ENCODE results near the gene GYS2.
"Not testable (repeated sequence)": the region's sequence is repeated elsewhere in the genome, so short reads cannot be mapped to it uniquely, and the experiment has no call there.

Gene GYS2

DNA sequence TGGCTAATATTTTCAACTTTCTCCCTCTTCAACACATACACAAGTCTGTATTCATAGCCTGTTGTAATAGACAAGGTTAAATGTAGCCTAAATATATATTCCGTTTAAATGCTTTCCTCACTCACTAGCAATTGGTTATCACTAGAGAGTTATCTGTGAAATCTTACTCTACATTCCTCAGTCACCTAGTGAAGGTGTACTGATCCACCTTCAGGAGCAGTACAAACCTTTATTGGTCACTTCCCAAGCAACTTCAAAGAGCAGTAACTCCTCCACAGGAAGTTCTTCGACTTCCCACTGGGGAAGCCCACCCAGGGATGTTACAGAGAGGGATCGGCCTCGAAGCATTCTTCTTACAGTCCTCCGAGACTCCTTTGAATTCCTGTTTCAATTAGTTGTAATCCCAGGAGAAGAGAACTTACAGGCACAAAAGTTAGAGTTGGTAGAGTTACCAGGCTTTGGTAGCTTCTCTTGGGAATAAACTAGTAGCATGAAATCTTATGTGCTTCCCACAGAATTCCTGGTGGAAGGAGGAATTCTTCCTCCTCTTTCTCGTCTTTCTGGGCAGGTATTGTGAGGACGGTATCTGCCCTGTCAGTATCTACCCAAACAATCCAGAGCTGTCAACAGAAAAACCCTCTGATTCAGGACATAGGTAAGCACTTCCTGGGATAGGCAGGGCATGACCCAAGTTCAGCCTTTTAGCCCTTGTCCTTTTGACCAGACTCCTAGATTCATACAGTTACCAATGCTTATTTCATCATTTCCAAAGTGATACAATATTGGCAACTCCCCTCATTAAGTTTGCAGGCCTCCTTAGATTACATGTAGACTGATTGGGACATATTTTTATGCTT is at the start of gene GYS2:
TSS of gene GYS2 (minus strand) at position 603 of the 857 bp plus-strand sequence. CDS start at position 348, 255 bp downstream.
- no peak for FAIRE-seq

DNA sequence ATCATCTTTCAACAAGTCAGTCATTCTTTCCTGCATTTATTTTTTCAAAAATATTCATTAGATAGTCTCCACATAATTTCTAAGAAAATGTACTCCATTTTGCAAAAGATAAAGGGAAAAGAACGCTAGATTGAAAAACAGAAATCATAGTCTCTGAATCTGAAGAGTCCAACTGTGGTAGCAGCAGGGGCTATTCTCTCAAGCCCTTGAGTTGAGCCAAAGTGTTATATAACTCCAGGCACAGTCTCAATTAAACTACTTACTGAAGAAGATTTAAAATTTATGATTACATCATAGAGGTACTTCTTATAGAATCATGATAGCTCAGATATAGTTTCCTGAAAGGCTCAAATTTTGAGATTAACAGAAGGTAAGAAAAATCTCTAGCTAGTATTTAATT is 47.2 kb upstream of the GYS2 start:
- FAIRE-seq: no peak

DNA sequence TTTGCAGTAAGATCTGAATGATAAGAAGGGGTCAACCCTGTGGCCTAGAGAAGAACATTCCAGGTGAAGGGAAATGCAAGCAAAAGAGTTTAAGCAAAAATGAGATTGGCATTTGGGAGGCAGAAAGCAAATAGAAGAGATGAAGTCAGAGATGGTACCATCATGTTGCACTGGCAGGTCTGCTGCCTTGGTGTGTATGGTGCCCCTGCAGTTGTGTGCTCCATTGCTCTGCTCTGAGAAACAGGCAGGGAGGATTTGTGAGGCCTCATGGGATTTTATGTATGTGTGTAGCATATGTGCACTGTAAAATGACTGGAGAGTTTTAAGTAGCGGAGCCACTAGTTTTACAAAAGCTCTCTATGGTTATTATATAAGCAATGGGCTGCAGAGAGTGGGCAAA is 46.4 kb upstream of the GYS2 start:
- no peak for FAIRE-seq

DNA sequence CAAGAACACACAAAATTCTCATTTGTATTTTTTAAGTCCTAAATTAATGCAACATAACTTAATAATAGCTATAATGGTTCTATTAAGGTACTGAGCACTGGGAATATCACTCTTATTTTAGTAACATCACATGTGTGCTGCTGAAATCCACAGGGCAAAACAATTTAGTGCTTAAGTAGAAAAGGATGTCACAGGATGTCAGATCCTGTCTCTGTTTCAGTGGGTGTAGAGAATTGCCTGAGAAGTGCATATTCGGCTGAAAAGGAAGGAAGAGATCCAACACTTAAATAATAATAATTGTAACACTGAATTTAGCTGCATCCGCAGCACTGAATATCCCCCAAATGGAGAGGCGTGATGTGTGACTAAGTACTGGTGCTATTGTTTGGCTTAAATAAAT is 44.4 kb upstream of the GYS2 start:
- no peak for FAIRE-seq

DNA sequence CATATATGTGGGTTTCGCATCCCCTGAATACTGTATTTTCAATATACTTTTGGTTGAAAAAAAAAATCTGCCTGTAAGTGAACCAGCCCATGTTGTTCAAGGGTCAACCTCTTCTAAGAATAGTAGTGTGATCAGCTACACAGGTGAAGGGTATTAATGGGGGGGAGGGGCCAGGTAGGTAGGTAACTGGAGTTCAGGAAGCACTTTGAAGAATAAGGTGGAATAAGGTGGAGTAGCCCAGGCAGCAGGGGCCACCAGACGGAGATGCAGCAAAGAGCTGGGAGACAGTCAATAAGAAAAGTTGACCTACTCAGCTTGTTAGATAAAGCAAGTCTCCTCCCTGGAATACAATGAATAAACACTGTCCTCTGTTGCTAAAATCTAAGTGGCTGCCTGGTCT is 43.7 kb upstream of the GYS2 start:
- no peak for FAIRE-seq

DNA sequence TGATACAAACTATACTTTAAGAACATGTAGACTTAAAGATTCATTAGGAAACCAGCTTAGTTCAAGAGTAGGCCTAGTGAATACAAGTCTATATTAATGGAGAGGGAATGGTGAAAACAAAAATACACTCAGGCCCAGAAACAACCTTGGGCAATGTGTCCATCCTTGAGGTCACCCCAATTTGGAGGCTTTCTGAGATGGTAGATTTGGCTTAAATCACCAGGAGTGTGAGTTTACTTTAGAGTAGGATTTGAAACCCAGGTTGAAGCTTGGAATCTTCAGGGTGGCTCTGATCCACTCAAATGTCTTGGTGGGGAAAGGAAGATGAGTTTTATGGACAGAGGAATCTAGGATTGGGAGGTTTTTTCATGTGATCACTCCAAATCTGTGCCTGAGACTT is 42.5 kb upstream of the GYS2 start:
- FAIRE-seq: no peak

DNA sequence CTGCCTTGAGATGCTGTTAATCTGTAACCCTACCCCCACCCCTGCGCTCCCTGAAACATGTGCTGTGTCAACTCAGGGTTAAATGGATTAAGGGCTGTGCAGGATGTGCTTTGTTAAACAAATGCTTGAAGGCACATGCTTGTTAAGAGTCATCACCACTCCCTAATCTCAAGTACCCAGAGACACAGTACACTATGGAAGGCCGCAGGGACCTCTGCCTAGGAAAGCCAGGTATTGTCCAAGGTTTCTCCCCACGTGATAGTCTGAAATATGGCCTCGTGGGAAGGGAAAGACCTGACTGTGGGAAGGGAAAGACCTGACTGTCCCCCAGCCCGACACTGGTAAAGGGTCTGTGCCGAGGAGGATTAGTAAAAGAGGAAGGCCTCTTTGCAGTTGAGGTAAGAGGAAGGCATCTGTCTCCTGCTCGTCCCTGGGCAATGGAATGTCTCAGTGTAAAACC is 40.4 kb upstream of the GYS2 start:
- not testable (repeated sequence) for FAIRE-seq

DNA sequence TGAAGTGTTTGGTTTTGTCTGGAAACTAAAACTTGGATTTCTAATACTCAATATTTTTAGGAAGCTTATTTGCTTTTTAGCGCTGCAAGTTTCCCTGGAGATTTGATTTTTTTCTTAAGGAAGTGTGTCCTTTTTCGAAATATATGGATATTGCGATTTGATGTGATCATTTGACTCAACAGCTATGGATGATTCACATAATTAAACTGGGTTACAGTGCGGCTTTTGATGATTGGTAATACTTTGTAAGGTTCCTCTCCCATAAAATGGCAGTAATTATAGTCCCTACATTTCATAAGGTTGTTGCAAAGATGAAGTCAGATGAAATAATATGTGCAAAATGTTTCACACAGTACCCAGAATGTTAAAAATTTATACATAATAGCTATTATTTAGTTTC is 39.9 kb upstream of the GYS2 start:
- FAIRE-seq: no peak

DNA sequence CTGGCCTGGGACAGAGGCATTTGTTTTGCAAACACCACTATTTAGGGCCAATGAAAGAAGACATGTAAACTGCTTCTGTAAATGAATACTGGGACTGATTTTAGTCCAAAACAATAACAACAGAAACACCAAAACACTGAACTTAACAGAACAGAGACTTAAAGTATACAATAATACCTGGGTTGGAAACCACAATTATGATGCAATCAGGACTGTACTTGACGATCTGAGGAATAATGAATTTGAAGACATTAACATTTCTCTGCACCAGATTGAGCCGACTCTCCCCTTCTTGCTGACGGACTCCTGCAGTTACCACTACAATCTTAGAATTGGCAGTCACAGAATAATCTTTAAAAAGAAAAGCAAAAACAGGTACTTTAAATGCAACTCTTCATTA is 39.1 kb upstream of the GYS2 start:
- FAIRE-seq: no peak

DNA sequence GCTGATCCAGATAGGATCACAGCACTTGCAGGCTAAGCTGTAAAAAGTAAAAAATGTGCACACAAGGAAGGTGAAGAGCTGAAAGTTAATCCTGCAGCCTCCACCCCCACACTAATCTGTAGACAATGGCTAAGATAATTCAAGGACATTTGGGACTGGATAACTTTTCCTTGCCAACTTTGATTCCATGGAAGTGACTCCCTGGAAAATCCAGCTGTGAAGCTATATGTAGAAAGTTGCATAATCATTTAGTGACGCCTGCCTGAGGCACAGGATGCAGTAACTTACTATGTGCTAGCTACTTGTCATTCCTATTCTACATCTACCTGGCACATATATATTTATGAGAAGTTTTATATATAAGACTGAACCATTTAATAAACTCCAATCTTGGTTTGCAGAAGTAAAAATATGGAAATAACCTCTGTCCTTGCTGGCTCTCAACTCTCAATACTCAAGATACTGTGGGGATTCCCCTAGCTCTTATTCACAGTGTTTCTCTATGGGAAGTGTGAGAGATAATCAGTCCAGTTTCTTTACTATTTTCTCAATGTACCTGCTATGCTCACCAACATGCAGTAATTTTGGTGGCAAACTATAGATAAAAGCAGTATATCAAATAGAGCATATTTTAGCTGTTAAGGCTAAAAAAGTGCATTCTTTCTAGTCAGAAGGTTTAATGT is 38.2 kb upstream of the GYS2 start:
- no peak for FAIRE-seq

DNA sequence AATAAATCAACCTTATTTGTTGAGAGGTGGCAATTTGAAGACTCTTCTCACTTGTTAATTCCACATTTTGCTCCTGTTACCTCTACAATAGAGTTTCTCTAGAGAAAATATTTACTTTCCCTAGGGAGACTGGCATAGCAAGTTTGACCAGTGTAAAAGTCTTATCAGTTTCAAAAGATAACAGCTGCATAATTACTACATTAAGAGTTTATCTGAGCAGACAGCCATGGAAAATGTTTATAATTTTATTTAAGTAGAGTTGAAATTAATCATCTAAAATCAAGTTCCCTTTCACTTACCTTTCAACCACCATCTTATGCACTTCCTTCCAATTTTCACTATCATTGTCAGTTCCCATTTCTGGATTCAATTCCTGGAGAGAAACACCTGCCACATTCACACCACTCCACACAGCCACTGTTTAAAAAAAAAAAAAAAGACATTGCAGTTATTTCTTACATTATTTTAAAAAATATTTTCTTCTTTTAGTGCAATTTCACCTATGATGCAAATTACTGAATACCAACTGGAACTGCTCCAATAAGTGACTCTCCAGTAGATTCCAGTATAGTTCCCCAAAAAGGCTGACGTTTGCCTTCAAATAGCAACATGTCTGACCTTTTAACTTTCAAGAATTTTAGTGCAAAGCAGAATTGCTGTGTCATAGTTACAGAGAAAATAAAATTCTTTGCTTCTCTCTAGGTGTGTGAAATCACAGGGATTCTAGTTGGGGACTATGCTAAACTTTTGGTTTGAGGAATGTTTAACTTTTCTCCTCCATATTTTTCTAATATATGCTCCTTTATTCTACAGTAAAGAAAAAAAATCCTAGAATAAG is 33.6 kb upstream of the GYS2 start:
- peak; percentile 24 for FAIRE-seq

DNA sequence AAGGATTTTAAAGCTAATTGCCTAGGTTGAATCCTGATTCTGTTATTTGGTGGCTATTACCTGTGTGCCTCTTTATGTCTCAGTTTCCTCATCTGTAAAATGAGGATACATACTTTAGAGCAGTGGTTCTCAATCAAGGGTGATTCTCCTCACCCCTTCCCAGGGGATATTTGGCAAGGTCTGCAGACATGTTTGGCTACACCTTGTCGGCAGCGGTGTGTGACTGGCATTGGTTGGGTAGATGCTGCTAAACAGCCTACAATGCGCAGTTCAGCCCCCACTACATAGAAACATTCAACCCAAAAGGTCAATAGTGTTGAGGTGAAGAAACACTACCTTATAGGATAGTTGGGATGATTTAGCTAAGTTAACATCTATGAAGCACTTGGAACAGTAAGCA is 29.6 kb upstream of the GYS2 start:
- no peak for FAIRE-seq

DNA sequence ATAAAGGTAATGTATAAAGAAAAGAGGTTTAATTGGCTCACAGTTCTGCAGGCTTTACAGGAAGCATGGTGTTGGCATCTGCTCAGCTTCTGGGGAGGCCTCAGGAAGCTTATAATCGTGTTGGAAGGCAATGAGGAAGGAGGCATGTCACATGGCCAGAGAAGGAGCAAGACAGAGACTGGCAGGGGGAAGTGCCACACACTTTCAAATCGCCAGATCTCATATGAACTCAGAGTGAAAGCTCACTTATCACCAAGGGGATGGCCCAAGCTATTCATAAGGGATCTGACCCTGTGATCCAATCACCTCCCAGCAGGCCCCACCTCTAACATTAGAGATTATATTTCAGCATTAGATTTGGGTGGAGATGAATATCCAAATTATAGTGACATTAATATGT is 26.7 kb upstream of the GYS2 start:
- FAIRE-seq: no peak

DNA sequence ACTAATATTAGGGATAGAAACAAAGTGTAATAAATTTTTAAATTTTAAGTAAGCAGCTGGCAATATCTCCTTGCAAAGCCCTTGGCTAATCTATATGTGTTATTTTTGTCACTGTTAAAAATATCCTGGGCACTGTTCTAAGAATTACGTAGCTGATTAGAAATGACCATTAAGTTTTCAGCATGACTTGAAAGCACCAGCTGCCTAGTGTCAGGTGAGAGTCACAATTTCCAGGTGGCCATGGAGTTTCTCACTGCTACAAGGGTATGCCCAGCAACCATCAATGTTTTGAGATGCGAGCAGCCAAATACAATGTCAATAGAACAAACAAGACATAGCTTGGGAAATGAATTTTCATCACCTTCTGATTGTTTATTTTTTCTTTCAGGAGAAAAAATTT is 23.3 kb upstream of the GYS2 start:
- peak; percentile 98 for FAIRE-seq

DNA sequence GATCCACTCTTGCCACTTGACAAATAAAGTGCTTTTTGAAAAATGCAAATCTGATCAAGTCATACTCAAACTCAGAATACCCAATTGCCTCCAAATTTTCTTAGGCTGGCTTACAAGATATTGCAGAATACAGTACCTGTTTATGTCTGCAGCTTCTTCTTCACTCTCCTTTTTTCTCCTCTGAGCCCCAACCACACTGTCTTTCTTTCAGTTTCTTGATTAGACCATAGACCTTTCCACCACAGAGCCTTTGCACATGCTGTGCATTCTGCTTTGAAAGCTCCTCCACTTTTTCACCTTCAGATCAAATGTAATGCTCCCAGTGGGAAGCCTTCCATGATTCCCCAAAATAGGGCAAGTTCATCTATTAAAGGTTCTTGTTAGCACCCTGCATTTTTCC is 13.9 kb upstream of the GYS2 start:
- FAIRE-seq: no peak

DNA sequence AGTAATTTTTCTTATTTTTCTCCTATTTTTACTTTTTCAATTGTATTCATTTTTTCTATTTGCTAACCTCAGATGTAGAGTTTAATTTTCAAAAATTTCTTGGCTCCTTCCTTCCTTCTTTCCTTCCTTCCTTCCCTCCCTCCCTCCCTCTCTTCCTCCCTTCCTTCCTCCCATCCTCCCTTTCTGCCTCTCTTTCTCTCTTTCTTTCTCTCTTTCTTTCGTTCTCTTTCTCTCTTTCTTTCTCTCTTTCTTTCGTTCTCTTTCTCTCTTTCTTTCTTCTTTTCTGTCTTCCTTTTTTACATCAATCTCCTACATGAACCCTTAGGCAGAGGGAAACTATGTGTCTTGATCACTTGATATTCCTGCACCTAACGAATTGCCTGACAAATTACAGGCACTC is 12.4 kb upstream of the GYS2 start:
- FAIRE-seq: no peak

DNA sequence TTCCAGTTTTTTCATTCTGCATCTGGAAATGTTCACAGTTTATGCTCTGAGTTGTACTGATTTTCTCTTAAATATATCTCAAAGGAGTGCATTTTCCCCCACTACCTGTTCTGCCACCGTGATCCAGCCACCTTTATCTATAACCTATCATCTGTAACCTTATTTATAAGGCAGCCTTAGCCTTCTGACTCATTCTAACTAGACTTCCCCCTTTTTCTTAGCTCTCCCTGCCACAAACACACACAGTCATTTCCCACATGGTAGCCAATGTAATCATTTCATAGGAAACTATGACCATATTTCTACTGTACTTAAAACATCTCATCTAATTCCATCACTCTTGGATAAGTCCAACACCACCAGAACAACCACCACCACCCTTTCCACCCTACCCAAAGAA is 10.8 kb upstream of the GYS2 start:
- no peak for FAIRE-seq

DNA sequence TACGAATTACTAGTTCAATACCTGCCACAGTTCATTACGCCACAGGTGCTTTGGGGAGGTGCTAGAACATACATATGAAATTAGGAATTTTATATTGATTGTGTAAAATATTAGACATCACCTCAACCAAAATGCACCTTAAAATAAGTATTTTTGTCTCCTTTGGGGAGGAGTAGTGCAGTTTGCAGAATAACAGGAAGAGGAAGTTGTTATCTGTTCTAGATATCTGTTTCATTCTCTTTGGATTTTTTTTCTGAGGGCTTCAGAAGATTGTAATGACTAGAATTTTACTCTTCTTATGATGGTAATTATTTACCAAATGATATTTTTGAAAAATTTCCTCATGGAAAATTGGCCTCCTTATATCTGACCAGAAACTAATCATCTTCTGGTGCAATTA is 9.9 kb upstream of the GYS2 start:
- FAIRE-seq: no peak

DNA sequence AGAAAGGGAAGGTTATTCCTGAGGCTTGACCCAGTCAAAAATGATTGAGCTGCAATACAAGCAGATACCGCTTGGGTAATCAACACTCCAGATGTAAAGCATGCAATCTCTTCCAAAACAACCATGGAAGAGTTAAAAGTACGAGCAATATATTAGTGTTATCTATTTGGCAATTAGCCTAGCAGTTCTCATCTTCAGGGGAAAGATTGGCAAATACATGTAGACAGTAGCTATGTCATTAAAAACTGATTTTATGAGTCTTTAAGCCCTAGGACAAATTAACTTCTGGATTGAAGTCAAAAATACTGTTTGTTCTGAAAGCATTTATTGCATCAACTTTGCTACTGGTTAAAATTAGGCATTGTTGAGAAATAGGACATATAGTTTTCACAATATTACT is 9.3 kb upstream of the GYS2 start:
- no peak for FAIRE-seq

DNA sequence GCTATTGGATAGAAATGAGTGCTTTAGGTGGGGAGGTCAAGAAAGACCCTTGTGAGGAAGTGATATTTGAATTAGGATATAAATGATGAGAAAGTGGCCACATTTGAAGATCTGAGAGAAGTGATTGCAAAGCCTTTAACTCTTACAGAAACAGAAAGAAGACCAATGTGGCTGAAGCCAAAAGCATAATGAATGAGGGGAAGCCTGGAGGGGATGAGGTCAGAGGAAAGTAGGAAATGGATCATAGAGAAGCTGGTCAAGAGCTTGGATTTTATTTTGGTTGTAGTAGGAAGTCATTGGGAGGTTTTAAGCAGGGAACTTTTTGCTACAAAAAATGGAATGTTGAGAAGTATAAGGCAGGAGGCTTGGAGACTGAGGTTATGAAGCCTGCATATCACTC is 3.5 kb upstream of the GYS2 start:
- FAIRE-seq: no peak

DNA sequence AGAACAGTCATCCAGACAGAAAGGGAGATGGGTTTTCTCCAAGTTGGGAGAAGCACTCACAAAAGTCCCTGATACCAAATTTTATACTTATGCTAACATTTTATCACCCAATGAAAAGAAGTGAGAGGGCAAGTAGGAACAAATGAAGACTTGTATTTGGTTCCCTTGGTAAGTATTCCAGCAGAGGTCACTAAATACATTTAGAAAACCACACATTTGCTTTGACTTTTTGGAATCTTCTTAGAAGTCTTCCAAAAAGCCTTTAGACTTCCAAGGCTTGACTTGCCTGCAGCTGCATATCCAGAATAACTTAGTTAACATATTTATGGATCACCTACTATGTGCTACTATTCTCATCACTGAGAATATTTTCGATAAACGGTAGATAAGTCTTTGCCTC is 3.1 kb upstream of the GYS2 start:
- peak; percentile 95 for FAIRE-seq

DNA sequence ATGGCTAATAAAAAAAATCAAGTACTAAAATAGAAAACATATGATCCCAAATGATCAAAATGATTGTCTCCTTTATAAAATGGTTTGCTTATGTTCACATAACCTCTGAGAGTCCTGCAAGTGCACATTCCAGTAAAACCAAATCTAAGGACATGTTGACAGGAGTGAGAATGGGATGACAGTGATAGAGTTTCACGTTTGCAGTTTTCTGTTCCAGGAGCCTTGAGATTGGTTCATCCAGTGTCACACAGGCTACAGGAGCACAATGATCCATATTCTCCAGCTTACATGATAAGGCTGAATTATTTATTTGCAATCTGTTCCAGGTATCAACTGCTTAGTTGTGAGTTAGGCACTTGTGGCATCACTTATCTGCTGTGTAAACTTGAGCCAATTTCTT is 1.5 kb upstream of the GYS2 start:
- FAIRE-seq: no peak

DNA sequence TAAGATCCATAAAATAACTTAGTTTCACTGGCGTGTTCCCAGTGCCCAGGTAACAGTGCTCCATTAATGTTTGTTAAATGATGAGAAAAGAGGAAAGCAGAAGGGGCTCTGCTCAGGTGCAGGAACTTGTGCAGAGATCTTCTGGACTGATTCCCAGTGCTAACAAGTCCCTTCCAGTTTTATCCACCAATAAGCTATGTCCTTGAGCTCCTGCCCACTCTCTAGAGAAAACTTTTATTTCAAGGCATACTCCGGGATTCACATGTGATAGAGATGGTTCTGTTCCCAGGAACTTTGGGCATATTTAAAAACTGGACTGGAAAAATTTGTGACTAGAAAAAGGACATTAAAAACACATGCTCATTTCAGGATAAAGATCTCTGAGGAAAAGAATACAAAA is 1.9 kb downstream of the GYS2 start:
- no peak for FAIRE-seq

DNA sequence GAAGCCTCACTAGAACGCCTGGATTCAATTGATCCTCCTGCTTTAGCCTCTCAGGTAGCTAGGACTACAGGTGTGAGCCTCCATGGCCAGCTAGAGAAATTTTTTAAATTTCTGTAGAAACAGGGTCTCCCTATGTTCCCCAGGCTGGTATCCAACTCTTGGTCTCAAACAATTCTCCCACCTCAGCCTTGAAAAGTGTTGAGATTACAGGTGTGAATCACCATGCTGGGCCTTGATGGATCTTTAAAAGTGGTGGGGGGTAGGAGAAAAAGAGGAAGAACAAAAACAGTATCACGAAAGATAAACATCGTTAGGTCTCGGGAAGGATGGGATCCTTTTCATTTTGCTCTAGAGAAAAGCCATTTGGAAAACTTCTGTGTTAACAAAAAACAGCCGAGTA is 4.5 kb downstream of the GYS2 start:
- no peak for FAIRE-seq

Data from islet of Langerhans (tissue), 1 donor.